ENCODE measurements around the gene KCNQ5.

The KCNQ5 gene

GRCh38 chr6:73058736-73059135 is 436.9 kb downstream of the KCNQ5 start:
- Histone ChIP-seq H3K27me3 (ENCODE audit: control insufficient read depth, low read length) (no peaks in the 10 kb centered on the region), H3K79me2 (ENCODE audit: control insufficient read depth, low read length) (no peaks in the 10 kb centered on the region), H3K9me2 (replicated peaks; ENCODE audit: control insufficient read depth, low read length) (no peaks in the 10 kb centered on the region), H4K20me1 (ENCODE audit: control insufficient read depth, insufficient read depth, low read depth, low read length) (no peaks in the 10 kb centered on the region), H3K4me2 (ENCODE audit: low read length) (no peak overlapping the region), H3K4me3 (ENCODE audit: low read length) (no peak overlapping the region), H3K27ac (ENCODE audit: low read depth, low read length) (no peak overlapping the region), H3K36me3 (ENCODE audit: control insufficient read depth, low read length) (no peaks in the 10 kb centered on the region), H3K9me3 (ENCODE audit: control insufficient read depth, insufficient read depth, low read length) (peaks cover 4% of the 10 kb centered on the region; the same call in 1 of the 2 replicates), H3K4me1 (ENCODE audit: control insufficient read depth, low read length) (no peaks in the 10 kb centered on the region), H3F3A (ENCODE audit: control insufficient read depth, insufficient read depth) (no peaks in the 10 kb centered on the region)
- TF ChIP-seq, protein P1, sequence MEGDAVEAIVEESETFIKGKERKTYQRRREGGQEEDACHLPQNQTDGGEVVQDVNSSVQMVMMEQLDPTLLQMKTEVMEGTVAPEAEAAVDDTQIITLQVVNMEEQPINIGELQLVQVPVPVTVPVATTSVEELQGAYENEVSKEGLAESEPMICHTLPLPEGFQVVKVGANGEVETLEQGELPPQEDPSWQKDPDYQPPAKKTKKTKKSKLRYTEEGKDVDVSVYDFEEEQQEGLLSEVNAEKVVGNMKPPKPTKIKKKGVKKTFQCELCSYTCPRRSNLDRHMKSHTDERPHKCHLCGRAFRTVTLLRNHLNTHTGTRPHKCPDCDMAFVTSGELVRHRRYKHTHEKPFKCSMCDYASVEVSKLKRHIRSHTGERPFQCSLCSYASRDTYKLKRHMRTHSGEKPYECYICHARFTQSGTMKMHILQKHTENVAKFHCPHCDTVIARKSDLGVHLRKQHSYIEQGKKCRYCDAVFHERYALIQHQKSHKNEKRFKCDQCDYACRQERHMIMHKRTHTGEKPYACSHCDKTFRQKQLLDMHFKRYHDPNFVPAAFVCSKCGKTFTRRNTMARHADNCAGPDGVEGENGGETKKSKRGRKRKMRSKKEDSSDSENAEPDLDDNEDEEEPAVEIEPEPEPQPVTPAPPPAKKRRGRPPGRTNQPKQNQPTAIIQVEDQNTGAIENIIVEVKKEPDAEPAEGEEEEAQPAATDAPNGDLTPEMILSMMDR (IDR thresholded peaks at IDR 0.05; ENCODE audit: low read depth, low read length, poor library complexity, severe bottlenecking) = no peak
- TF ChIP-seq EZH2phosphoT487 (IDR thresholded peaks at IDR 0.05; ENCODE audit: borderline replicate concordance, low read length) = no peak

DNA sequence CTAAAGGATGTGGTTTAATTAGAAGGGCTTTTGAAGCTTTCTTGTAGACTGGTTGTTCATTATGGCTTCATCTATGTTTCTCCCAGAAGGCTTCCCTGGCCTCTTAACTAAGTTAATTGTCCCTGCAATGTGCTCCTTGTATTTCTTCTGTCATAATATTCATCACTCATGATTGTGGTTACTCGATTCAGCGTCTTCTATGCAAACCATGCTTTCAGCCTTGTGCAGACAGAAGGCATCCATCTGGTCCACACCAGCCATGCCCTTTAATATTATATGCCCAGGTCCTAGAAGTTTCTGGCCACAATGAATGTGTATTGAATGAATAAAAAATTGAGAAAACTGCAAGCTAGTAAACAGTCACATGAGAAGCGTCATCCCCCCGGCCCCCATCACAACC is 440.3 kb downstream of the KCNQ5 start:
- no peaks in the 10 kb centered on the region for H3K9me2 ChIP-seq (replicated peaks; ENCODE audit: control insufficient read depth, low read length)
- TF ChIP-seq EZH2phosphoT487 (IDR thresholded peaks at IDR 0.05; ENCODE audit: borderline replicate concordance, low read length) = no peak
- TF ChIP-seq, protein P1 (IDR thresholded peaks at IDR 0.05; ENCODE audit: low read depth, low read length, poor library complexity, severe bottlenecking) = no peak
- no peaks in the 10 kb centered on the region for H3K27me3 ChIP-seq (ENCODE audit: control insufficient read depth, low read length)
- H3K9me3 ChIP-seq (ENCODE audit: control insufficient read depth, insufficient read depth, low read length) = no peaks in the 10 kb centered on the region
- no peaks in the 10 kb centered on the region for H3K4me1 ChIP-seq (ENCODE audit: control insufficient read depth, low read length)
- H3K27ac ChIP-seq (ENCODE audit: low read depth, low read length) = no peak overlapping the region
- no peaks in the 10 kb centered on the region for H3K79me2 ChIP-seq (ENCODE audit: control insufficient read depth, low read length)
- H4K20me1 ChIP-seq (ENCODE audit: control insufficient read depth, insufficient read depth, low read depth, low read length) = no peaks in the 10 kb centered on the region
- no peaks in the 10 kb centered on the region for H3F3A ChIP-seq (ENCODE audit: control insufficient read depth, insufficient read depth)
- H3K4me2 ChIP-seq (ENCODE audit: low read length) = no peak overlapping the region
- H3K4me3 ChIP-seq (ENCODE audit: low read length) = no peak overlapping the region
- H3K36me3 ChIP-seq (ENCODE audit: control insufficient read depth, low read length) = no peaks in the 10 kb centered on the region; the same call in 1 of the 2 replicates

GRCh38 chr6:73062837-73063236 is 441.0 kb downstream of the KCNQ5 start:
- H4K20me1 ChIP-seq (ENCODE audit: control insufficient read depth, insufficient read depth, low read depth, low read length) = no peaks in the 10 kb centered on the region
- no peak overlapping the region for H3K4me3 ChIP-seq (ENCODE audit: low read length)
- H3K36me3 ChIP-seq (ENCODE audit: control insufficient read depth, low read length) = no peaks in the 10 kb centered on the region; the same call in 1 of the 2 replicates
- TF ChIP-seq EZH2phosphoT487 (IDR thresholded peaks at IDR 0.05; ENCODE audit: borderline replicate concordance, low read length) = no peak
- TF ChIP-seq, protein P1 (IDR thresholded peaks at IDR 0.05; ENCODE audit: low read depth, low read length, poor library complexity, severe bottlenecking) = no peak
- H3F3A ChIP-seq (ENCODE audit: control insufficient read depth, insufficient read depth) = no peaks in the 10 kb centered on the region
- H3K79me2 ChIP-seq (ENCODE audit: control insufficient read depth, low read length) = no peaks in the 10 kb centered on the region
- H3K4me2 ChIP-seq (ENCODE audit: low read length) = no peak overlapping the region
- no peaks in the 10 kb centered on the region for H3K9me2 ChIP-seq (replicated peaks; ENCODE audit: control insufficient read depth, low read length)
- H3K27ac ChIP-seq (ENCODE audit: low read depth, low read length) = no peak overlapping the region
- no peaks in the 10 kb centered on the region for H3K27me3 ChIP-seq (ENCODE audit: control insufficient read depth, low read length)
- no peaks in the 10 kb centered on the region for H3K9me3 ChIP-seq (ENCODE audit: control insufficient read depth, insufficient read depth, low read length)
- no peaks in the 10 kb centered on the region for H3K4me1 ChIP-seq (ENCODE audit: control insufficient read depth, low read length)

Measured in DOHH2 (cell line).